A549 treated with ZK216348 at 1 μM for 4 hours (cell line): ENCODE results near the gene PARVG. TPM values are rescaled to one million over a fixed set of nuclear protein-coding genes. Genes with fewer than 3 reads are reported as not detected.

Experiments used
- total RNA-seq: library from RNA; stranded (reverse); fragments of 200-300 nt; extraction: Qiagen RNA extraction; gene quantifications from 5 replicates; pipeline ENCODE4 v1.2.3, GENCODE V29; 2022; ENCODE audit warnings: low read depth

Gene PARVG
- total RNA-seq: not detected in 5 replicates

DNA sequence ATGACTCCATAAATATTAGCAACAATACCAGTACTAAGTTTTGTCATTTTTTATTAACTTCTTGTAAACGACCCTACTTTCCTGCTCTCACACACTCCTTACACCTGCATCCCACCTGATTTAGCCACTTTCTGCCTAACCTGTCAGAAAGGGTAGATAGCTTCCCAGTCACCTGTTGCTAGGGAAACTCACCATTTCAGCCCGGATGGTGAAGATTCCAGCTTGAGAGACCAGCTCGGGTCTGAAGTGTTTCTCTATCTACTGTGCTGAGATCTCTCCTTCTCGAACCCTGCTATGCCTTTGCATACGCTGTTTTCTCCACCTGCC is at the start of gene PARVG:
PARVG (plus strand) TSS at position 220 of the 327 bp plus-strand sequence. CDS start 2,405 bp downstream, outside the sequence.

Other genes starting within 250 kb of the PARVG start
- gene SAMM50, start 225.5 kb upstream of the PARVG start, total RNA-seq: 41.1 to 48.9 TPM (median 46.7 TPM) in 5 replicates
- 32.2 to 42.7 TPM (median 38.5 TPM) in 5 replicates for gene PARVB, start 156.6 kb upstream of the PARVG start, total RNA-seq
- gene SHISAL1, start 132.0 kb downstream of the PARVG start, total RNA-seq: 4.0 to 5.6 TPM (median 4.9 TPM) in 5 replicates